GM21529 (cell line): Measurements from ENCODE around the gene TSBP1.
"Not testable (repeated sequence)": the region's sequence is repeated elsewhere in the genome, so short reads cannot be mapped to it uniquely, and the experiment has no call there.

Experiments
- ATAC-seq: cut with Tn5 transposase; IDR thresholded peaks from one replicate; pipeline ENCODE4 v1.9.1; 2021; ENCODE audit not compliant: unreplicated experiment

Gene TSBP1

DNA sequence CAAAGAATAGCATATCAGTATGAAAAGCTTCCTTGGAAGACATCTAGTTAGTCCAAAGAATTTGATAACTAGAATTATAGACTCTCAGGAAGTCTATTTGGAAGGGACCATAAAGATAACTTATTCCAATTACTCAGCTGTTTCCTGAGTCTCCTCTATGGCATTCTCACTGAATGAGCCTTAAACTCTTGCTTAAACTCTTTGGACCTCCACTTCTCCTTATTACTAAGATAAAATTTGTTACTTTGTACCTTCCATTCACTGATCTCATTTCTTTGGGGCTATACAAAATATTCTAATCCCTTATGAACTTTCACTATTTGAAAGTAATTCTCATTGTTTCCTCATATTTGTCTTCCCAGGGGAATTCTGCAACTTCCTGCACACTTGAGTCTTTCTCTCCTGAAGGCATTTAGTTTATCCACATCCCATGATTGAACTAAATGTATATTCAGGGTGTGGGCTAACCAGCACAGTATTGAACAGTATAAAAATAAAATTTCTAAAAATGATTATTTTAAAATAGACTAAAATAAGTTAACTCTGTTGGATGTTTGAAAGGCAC, 80.7 kb downstream of the TSBP1 start:
- ATAC-seq = no peak

GRCh38 chr6:32288426-32288825, 83.3 kb downstream of the TSBP1 start:
- no peak for ATAC-seq

GRCh38 chr6:32273801-32274577, 97.7 kb downstream of the TSBP1 start:
- ATAC-seq = not testable (repeated sequence)

- ATAC-seq = no peak
Observed at GRCh38 chr6:32271429-32271828, 100.3 kb downstream of the TSBP1 start.

- not testable (repeated sequence) for ATAC-seq
Observed at GRCh38 chr6:32268459-32268858, 103.2 kb downstream of the TSBP1 start.

DNA sequence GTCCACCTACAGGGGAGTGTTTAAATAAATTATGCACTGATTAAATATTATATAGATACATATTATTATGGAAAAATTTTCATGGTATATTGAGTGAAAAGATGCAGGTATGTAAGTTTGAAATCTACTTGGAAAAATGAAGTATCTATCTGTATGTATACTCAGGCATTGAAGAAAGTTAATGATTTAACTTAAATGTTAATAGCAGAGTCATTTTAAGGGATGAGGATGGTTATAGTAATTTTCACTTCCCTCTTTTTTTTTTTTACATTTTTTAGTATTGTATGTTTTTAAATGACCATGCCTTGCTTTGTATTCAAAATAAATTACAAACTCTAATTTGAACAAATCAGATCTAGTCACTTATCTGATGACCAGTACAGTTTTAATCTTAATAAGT, 104.7 kb downstream of the TSBP1 start:
- ATAC-seq = no peak

- ATAC-seq = not testable (repeated sequence)
Observed at GRCh38 chr6:32257262-32257661, 114.4 kb downstream of the TSBP1 start.

- ATAC-seq = peak; percentile 62
Observed at GRCh38 chr6:32255199-32256153, 116.2 kb downstream of the TSBP1 start.

DNA sequence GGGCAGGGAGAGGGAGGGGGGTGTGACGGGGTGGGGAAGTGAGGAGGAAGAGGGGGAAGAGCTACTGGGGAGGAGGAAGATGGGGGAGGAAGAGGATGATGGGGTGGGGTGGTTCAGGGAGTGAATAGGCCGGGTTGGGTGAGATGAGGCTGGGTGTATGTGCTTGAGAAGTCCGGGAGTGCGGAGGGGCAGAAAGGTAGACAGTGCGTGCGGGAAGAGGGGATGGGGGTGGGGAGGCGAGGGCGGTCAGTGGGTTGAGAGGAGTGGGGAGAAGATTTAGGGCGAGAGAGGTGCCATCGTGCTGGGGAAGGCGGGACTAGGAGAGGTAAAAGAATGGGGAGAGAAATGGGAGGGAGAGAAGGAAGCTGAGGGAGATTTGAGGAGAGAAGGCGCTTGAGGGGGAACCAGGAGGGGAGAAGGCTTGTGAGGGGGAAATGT, 116.9 kb downstream of the TSBP1 start:
- no peak for ATAC-seq

DNA sequence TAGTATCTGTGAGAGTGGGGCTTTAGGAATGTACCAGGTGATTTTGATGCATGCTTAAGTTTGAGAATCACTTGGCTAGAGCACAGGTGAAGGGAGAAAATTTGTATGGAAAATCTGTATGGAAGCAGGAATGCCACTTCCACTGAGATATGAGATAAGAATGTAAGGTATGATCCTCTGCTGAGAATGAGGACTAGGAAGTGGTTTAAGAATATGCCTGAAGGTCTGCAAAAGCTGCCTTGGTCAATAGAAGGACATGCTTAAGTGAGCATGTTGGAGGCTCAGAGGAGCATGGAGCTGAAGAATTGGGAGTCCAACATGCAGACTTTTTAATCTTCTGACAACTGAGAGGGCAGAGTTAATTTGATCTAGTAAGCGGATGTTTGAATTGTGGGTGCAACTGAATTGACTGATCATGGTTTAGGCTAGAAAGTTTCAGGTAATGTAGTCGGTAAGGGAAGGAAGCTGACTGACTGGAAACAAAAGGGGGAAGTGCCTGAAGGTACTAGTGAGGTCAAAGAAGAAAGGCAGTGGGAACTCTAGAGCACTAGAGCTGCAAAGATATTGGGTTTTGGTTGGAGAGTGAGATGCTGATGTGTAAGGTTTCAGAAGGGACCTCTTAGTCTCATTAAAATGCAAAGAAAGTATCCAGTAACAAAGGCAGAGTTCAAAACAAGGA, 119.2 kb downstream of the TSBP1 start:
- ATAC-seq = no peak

DNA sequence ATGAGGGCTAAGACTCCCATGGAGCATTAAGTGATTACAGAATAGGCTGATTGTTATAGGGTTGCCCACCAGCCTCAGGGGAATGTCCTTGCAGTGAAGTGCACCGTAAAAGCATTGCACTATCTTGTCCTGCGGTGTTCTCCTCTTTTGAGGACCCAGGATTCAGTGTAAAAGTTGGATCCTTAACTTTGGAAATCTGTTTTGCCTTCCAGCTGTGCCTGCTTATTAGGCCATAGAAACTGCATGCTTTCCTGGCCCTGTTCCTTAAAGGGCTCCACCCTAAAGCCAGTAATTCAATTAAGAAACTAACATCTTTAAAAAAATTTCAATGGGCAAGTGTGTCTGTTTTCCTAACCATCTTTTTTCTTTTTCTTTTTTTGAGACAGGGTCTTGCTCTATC, 122.4 kb downstream of the TSBP1 start:
- ATAC-seq = no peak

- ATAC-seq = no peak
Observed at GRCh38 chr6:32247401-32247800, 124.3 kb downstream of the TSBP1 start.

DNA sequence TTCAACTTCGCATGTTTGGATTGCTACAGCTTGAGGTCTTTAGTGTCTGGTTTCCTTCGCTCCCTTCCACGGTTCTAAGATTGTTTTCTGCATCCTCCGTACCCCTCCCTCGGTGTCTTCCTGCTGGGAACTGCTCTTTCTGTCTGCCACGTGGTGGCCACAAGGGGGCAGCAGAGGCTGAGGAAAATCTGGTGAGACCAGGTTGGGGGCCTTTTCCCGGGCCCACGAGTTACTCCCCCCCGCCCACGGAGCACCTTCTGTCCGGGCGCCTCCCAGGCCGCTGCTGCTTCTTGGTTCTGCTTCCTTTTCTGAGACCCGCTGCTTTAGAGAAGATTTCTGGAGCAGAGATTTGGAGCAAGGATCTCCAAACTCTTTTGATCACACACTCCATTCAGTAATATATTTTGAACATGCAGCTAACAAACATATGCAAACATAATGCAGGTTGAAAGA, 126.7 kb downstream of the TSBP1 start:
- ATAC-seq = peak; percentile 45

- ATAC-seq = no peak
Observed at GRCh38 chr6:32244270-32244669, 127.4 kb downstream of the TSBP1 start.
